ENCODE measurements around the gene AP2S1. TPM values are rescaled to one million over a fixed set of nuclear protein-coding genes. Genes with fewer than 3 reads are reported as not detected.
A peak's percentile ranks its signal among the peaks of the same experiment; 100 is the strongest.

AP2S1 gene
- total RNA-seq, 4 donors from 2014 or later, result 63.5 to 88.9 (median 74.5) TPM

DNA sequence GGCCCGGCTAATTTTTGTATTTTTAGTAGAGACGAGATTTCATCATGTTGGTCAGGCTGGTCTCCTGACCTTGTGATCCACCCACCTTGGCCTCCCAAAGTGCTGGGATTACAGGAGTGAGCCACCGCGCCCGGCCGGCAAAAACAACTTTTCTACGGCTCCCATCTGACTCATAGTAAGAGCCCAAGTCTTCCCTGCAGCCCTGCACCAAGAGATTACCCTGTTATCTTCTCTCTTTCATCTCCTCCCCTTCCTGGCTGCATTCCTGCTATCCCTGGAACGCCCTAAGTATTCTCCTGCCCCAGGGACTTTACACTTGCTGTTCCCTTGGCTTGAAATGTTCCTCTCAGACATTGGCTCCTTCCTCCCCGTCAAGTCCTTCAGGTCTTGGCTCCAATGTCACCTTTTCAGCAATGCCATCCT lies 6.6 kb downstream of the AP2S1 start:
- Histone ChIP-seq H3K4me1 (peaks cover 10 to 45% (median 33%) of the 10 kb centered on the region in 4 donors), H3K27me3 (no peaks in the 10 kb centered on the region), H3K9me3 (no peaks in the 10 kb centered on the region), H3K4me3 (no peak overlapping the region), H3K27ac (replicated peaks in 1 of 4) (no peak overlapping the region), H3K36me3 (peaks cover 21 to 73% (median 68%) of the 10 kb centered on the region in 4 donors)
- TF ChIP-seq, protein P1, sequence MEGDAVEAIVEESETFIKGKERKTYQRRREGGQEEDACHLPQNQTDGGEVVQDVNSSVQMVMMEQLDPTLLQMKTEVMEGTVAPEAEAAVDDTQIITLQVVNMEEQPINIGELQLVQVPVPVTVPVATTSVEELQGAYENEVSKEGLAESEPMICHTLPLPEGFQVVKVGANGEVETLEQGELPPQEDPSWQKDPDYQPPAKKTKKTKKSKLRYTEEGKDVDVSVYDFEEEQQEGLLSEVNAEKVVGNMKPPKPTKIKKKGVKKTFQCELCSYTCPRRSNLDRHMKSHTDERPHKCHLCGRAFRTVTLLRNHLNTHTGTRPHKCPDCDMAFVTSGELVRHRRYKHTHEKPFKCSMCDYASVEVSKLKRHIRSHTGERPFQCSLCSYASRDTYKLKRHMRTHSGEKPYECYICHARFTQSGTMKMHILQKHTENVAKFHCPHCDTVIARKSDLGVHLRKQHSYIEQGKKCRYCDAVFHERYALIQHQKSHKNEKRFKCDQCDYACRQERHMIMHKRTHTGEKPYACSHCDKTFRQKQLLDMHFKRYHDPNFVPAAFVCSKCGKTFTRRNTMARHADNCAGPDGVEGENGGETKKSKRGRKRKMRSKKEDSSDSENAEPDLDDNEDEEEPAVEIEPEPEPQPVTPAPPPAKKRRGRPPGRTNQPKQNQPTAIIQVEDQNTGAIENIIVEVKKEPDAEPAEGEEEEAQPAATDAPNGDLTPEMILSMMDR (IDR thresholded peaks at IDR 0.05), result no peak
- DNase-seq (ENCODE audit: extremely low spot score), result no peak
- intact Hi-C loops (cut with DNase I), result loop anchor here (5.0 kb wide), 1 partner anchor 142 kb away; no protein-coding TSS in a partner anchor
- 84% methylated on average over 9 of the region's 9 CpGs for WGBS

DNA sequence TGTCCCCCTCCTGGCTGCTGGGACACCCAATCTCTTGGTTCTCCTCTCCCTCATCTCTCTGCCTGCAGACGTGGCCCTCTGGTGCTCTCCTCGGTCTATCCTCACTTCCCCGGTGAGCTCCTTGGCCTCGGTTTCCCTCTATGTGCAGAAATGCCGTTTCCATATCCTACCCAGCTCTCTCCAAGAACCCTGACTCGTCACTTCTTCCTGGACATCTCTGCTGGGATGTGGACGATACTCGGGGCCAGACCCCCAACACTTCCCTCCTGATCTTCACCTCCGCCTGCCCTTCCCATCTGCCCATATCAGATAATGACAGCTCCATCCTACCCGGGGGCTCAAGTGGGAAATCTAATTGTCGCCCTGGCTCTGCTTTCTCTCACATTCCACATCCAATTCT lies 7.9 kb downstream of the AP2S1 start:
- peak overlapping the region in 2 of 4 donors; percentile 65 to 81 for H3K27ac ChIP-seq (replicated peaks in 1 of 4)
- H3K4me1 ChIP-seq, result peaks cover 6 to 34% (median 27%) of the 10 kb centered on the region in 4 donors
- intact Hi-C loops (cut with DNase I), result loop anchor here (5.0 kb wide), 1 partner anchor 140 kb away; no protein-coding TSS in a partner anchor
- H3K27me3 ChIP-seq, result no peaks in the 10 kb centered on the region
- no peak for DNase-seq (ENCODE audit: extremely low spot score)
- H3K36me3 ChIP-seq, result peaks cover 28 to 85% (median 79%) of the 10 kb centered on the region in 4 donors
- H3K4me3 ChIP-seq, result no peak overlapping the region
- H3K9me3 ChIP-seq, result no peaks in the 10 kb centered on the region
- TF ChIP-seq POLR2AphosphoS5 (IDR thresholded peaks at IDR 0.05), result no peak
- TF ChIP-seq POLR2A (IDR thresholded peaks at IDR 0.05; ENCODE audit: low read depth), result no peak
- TF ChIP-seq, protein P1 (IDR thresholded peaks at IDR 0.05), result no peak
- TF ChIP-seq EP300 (IDR thresholded peaks at IDR 0.05), result no peak
- WGBS, result 89% methylated on average over 11 of the region's 11 CpGs

DNA sequence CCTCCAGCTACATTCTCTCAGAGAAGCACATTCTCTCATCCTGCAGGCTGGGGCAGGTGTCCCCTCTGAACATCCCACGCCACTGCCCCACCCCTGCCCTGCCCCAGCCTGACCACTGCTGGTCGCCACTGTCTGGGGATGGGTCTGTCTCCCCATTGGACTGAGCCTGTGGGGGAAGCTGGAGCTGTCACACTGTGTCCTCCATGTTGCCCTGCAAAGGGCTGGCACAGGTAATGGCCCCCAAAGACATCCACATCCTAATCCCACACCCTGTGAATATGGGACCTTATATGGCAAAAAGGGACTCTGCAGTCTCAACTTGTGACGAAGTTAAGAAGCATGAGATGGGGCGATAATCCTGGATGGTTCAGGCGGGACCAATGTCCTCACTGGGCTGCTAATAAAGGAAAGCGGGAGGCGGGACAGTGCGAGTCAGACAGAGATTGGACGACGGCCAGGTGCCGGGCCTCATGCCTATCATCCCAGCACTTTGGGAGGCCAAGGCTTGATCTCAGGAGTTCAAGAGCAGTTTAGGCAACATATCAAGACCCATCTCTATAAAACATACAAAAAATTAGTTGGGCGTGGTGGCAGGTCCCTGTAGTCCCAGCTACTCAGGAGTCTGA lies 9.1 kb downstream of the AP2S1 start:
- no peak overlapping the region for H3K4me3 ChIP-seq
- no peaks in the 10 kb centered on the region for H3K27me3 ChIP-seq
- no peak for DNase-seq (ENCODE audit: extremely low spot score)
- H3K9me3 ChIP-seq, result no peaks in the 10 kb centered on the region
- peaks cover 28 to 82% (median 77%) of the 10 kb centered on the region in 4 donors for H3K36me3 ChIP-seq
- H3K4me1 ChIP-seq, result peaks cover 6 to 36% (median 31%) of the 10 kb centered on the region in 4 donors
- WGBS, result 72% methylated on average over 11 of the region's 12 CpGs
- TF ChIP-seq POLR2A (IDR thresholded peaks at IDR 0.05; ENCODE audit: low read depth), result no peak
- TF ChIP-seq, protein P1 (IDR thresholded peaks at IDR 0.05), result no peak
- peak; percentile 23 to 35 for TF ChIP-seq POLR2AphosphoS5 (IDR thresholded peaks at IDR 0.05)
- no peak for TF ChIP-seq EP300 (IDR thresholded peaks at IDR 0.05)
- intact Hi-C loops (cut with DNase I), result loop anchor here (2.0 to 5.0 kb wide), 2 partner anchors 85 to 139 kb away; no protein-coding TSS in a partner anchor
- peak overlapping the region; percentile 65 to 81 (median 68) for H3K27ac ChIP-seq (replicated peaks in 1 of 4)

DNA sequence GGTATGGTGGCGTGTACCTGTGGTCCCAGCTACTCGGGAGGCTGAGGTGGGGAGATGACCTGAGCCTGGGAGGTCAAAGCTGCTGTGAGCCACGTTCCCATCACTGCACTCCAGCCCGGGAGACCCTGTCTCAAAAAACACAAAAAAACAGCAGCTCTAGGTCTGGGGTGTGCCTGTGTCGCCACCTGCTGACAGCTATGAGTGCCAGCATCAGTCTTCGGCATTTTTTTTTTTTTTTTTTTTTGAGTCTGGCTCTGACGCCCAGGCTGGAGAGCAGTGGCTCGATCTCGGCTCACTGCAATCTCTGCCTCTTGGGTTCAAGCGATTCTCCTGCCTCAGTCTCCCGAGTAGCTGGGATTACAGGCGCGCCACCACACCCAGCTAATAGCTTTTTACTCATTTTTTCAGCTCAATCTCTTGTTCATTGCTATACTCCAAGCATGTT lies 10.1 kb downstream of the AP2S1 start:
- Histone ChIP-seq H3K36me3 (peaks cover 28 to 76% (median 72%) of the 10 kb centered on the region in 4 donors), H3K27ac (replicated peaks in 1 of 4) (peak overlapping the region; percentile 65 to 81 (median 68))

More for the DNA sequence above, 10.1 kb downstream of the AP2S1 start:
- DNase-seq (ENCODE audit: extremely low spot score), result no peak
- TF ChIP-seq POLR2A (IDR thresholded peaks at IDR 0.05; ENCODE audit: low read depth) (no peak), POLR2AphosphoS5 (IDR thresholded peaks at IDR 0.05) (peak in 1 of 2 donors; percentile 36)
- TF ChIP-seq, protein P1 (IDR thresholded peaks at IDR 0.05), result peak; percentile 78 to 82 (median 80)
- Histone ChIP-seq H3K27me3 (no peaks in the 10 kb centered on the region), H3K4me1 (peaks cover 6 to 38% (median 34%) of the 10 kb centered on the region in 4 donors), H3K9me3 (no peaks in the 10 kb centered on the region), H3K4me3 (no peak overlapping the region)
- WGBS, result 22% methylated on average over 13 of the region's 13 CpGs
- intact Hi-C loops (cut with DNase I), result loop anchor here (2.0 to 5.0 kb wide), 2 partner anchors 84 to 138 kb away; no protein-coding TSS in a partner anchor

Data from esophagus muscularis mucosa (tissue), 4 donors.